Inferior parietal cortex (tissue), 1 donor: ENCODE data around the gene IP6K3.

Source experiments
- DNase-seq: peaks from one replicate; pipeline ENCODE4 v3.0.0-alpha.2; 2016; ENCODE audit errors: extremely low spot score

The IP6K3 gene

DNA sequence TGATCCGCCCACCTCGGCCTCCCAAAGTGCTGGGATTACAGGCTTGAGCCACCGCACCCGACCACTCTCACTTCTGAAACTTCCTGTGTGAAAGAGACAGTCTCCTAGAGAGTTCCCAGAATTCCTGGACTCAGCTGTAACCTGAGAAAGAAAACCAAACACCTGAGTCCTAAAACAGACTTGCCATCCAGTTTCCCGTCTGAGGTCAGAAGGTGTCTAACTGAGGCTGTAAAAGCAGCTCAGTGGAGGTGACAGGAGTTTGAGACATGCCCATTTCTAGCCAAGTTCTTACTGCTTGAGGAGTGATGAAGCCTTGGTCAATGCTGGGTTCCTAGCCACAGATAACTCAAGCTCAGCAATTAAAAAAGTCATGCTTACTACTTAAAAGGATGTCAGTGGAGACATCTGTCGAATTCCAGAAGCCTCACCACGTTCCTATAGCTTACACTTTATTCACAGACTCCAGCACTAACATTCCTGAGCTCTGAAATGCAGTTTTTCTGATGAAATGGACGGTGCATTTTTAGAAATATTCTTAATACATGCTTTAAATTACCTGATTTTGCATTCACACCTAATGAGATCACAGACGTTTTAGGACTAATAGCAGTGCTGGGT lies 41.3 kb downstream of the IP6K3 start:
- DNase-seq, result no peak

- DNase-seq, result no peak
Measured at GRCh38 chr6:33704215-33705066, 42.3 kb downstream of the IP6K3 start.

GRCh38 chr6:33702345-33702977 lies 44.2 kb downstream of the IP6K3 start:
- DNase-seq, result no peak

GRCh38 chr6:33700391-33701050 lies 46.2 kb downstream of the IP6K3 start:
- DNase-seq, result peak; percentile 62

DNA sequence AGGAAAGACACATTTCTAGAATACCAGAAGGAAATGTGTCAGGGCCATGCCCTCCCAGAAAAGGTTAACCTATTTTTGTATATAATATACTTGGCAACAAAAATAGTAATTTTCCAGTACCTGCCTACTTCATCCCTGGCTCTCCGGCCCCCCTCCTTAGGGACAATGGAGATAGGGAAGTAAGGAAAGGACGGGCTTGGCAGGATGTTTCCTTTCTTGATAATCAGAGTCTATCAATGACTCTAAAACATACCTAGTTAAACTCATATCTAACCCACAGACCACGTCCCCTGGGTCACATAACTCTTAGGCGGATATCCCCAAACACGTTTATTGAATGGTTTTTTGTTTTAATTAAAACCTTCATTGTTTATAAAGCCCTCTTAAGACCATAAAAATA lies 47.0 kb downstream of the IP6K3 start:
- no peak for DNase-seq

GRCh38 chr6:33699131-33699530 lies 47.6 kb downstream of the IP6K3 start:
- no peak for DNase-seq

- DNase-seq, result no peak
Measured at GRCh38 chr6:33698494-33698893, 48.2 kb downstream of the IP6K3 start.

GRCh38 chr6:33697845-33698244 lies 48.9 kb downstream of the IP6K3 start:
- DNase-seq, result no peak

- DNase-seq, result no peak
Measured at GRCh38 chr6:33696548-33697518, 49.9 kb downstream of the IP6K3 start.

DNA sequence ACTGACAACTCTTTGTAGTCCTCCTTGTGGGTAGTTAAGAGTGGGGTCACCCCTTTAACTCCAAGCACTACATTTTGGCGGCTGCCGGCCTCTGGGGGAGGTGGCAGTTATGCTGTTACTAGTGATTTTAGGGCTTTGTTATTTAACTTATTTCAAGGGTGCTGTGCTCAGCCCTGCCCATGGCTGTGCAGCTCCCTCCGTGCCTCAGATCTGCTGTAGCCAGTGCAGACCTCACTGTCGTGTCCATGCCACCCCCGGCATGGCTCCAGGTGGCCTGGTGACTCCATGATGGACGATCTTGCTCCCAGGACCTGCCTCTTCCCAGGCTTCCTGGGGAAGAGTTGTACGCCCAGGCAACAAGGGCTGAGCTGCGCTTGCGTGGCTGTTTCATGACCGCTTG lies 50.6 kb downstream of the IP6K3 start:
- no peak for DNase-seq

DNA sequence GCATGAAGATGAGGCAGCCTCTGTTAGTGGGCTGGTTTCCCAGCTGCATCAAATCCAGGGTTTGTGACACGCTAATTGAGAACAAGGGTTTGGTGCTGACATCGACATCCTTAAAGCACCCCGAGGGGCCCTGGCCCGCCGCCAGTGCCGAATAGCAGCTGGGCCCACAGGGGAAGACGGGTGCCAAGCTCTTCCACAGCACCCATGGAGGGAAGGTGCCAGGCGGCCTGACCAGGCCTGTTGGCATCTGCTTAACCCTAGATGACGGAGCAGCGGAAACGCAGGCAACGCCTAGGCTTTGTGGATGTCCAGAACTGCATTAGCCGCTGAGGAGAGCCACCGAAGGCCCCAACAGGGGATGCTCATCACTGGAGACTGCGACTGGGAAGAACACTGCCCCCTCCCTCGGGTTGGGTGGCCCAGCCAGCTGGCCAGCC lies 51.2 kb downstream of the IP6K3 start:
- no peak for DNase-seq

DNA sequence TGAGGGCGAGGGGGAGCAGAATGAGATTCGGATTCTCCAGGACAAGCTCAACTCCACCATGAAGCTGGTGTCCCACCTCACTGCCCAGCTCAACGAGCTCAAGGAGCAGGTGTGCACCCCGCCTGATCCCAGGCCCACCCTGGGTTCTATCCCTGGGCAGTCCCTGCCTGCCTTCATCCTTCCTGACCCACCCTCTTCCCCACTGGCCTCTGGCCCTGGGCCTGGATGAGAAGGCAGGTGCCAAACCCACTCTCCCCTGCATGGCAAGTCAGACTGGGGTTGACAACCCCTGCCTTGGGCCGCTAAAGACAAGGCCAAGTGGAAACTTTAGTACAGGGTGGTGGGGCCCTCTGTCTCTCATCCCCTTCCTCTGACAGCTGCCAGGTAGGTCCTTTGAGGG lies 51.7 kb downstream of the IP6K3 start:
- no peak for DNase-seq

DNA sequence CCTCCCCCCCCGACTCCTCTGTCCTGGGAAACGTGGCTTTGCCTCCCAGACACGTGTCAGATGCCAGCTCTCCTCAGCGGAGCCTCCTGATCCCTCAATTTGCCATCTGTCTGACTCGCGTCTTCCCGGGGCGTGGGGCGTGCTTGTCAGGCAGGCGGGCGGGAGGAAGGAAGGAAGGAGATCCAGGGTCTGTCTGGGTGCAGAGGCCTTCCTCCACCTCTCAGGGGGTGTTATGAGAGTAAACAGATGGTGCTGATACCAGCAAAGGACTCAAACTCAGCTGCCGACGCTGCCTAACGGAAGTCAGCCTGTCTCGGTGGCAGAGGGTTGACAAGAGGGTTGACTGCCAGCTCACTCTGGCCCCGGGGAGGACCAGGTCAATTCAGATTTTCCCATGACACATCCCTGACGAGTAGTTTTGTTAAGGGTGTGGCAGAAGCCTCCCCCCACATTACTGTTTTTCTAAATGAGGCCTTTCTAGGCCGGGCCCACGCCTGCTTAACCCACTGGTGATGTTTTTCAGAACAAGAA lies 52.2 kb downstream of the IP6K3 start:
- DNase-seq, result no peak

GRCh38 chr6:33693186-33694105 lies 53.3 kb downstream of the IP6K3 start:
- DNase-seq, result no peak

DNA sequence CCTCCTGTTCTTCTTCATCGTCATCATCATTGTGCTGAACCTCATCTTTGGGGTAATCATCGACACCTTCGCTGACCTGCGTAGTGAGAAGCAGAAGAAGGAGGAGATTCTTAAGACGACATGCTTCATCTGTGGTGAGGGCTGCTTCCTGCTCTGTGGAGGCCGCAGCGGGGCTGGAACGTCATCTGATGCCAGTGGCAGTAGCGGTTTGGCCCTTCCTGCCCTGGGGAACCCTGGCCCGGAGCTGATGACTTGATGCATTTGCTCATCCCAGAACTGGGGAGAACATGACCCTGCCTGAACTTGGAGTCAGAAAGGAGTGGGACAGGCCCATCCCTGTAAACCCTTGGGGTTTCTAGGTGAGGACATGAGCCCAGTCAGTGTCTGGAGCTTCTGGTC lies 53.9 kb downstream of the IP6K3 start:
- DNase-seq, result no peak

DNA sequence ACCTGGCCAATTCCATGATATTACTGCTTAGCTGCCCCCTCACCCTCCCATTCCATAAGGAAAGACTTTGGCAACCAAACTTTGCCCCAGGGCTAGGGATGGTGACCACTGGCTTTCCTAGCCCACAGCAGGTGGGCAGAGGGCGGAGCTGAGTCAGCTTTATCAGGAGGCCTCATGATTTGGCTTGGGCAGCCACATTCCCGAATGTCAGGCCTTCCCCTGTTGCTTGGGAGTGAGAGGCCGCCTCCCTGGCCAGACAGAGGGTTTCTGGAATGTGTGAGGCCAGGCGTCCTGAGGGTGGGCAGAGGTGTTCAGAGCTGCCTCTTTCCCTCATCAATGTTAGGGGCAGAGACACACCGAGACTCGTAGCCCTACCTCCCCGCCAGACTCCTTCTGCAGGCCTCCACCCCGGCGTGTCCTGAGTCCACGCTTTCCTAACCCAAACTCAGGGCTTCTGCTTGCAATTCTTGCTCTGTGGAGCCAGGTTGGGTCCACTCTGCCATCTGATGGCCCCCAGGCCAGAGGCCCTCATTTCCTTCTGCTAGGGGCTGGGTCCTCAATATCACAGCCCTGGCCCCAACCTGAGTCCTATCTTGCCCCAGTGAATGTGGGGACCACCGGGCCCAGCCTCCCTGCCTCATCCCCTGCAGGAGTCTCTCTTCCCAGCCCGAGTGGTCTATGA lies 54.5 kb downstream of the IP6K3 start:
- no peak for DNase-seq

GRCh38 chr6:33691456-33692077 lies 55.1 kb downstream of the IP6K3 start:
- no peak for DNase-seq

DNA sequence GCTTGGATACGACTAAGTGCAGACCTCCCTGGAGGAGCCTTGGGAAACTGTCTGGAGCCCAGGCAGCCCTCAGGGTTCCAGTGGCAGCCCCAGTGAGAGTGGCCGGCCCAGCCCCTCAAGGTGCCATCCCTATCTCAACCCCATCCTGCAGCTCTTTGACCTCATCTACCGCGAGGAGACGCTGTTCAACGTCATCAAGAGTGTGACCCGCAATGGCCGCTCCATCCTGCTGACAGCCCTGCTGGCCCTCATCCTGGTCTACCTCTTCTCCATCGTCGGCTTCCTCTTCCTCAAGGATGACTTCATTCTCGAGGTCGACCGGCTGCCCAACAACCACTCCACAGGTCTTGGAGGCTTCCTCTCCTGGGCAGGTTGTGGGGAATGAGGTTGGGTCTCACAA lies 55.9 kb downstream of the IP6K3 start:
- DNase-seq, result no peak

DNA sequence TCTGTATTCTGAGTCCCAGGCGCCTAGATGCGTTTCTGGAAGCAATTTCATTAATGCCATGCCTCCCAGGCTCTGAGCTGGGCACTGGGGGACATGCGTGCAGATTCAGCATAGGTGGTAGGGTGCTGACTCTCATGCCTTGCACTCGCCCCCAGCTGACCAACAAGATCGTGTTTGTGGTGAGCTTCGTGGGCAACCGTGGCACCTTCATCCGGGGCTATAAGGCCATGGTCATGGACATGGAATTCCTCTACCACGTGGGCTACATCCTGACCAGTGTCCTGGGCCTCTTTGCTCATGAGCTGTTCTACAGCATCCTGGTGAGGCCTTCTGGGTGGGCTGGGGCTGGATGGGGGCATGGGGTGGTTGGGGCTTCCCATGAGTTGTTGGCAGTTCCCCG lies 56.8 kb downstream of the IP6K3 start:
- DNase-seq, result no peak
